Spleen (tissue), 11 donors: Measurements from ENCODE around the gene STAT4. TPM values are rescaled to one million over a fixed set of nuclear protein-coding genes. Genes with fewer than 3 reads are reported as not detected.

Source experiments
- DNase-seq: peaks from one replicate; pipeline ENCODE4 v3.0.0-alpha.2; 2020
- H3K27ac ChIP-seq, 8 donors: fragments of 200-600 bp; sonication (generic) in 7 of 8; 1 replicate in 4 of 8; 2 replicates in 4 of 8; pipeline versions ENCODE4 v1.5.0 to v1.8.0; 2016 to 2021; ENCODE audit warnings: inconsistent platforms in 4 of 8, mild to moderate bottlenecking in 4 of 8, moderate library complexity in 1 of 8
- H3K27me3 ChIP-seq, 7 donors: fragments of 200-600 bp; sonication (generic) in 6 of 7; replicated peaks in 1 of 7; 1 replicate in 4 of 7; 2 replicates in 3 of 7; pipeline versions ENCODE4 v1.5.0 to v1.8.0; 2016 to 2021; ENCODE audit warnings: inconsistent platforms in 3 of 7, mild to moderate bottlenecking in 1 of 7
- H3K36me3 ChIP-seq, 6 donors: fragments of 200-600 bp; sonication (generic) in 5 of 6; 1 replicate in 4 of 6; 2 replicates in 2 of 6; pipeline versions ENCODE4 v1.5.0 to v1.8.0; 2016 to 2021; ENCODE audit warnings: inconsistent platforms in 2 of 6
- H3K4me1 ChIP-seq, 6 donors: fragments of 200-600 bp; sonication (generic) in 5 of 6; 1 replicate in 3 of 6; 2 replicates in 3 of 6; pipeline versions ENCODE4 v1.5.0 to v1.8.0; 2016 to 2021; ENCODE audit warnings: inconsistent platforms in 3 of 6
- H3K4me3 ChIP-seq, 8 donors: fragments of 200-600 bp; sonication (generic) in 7 of 8; 1 replicate in 4 of 8; 2 replicates in 4 of 8; pipeline versions ENCODE4 v1.5.0 to v1.8.0; 2016 to 2021; ENCODE audit warnings: inconsistent platforms in 4 of 8, mild to moderate bottlenecking in 4 of 8, moderate library complexity in 2 of 8
- H3K9me3 ChIP-seq, 8 donors: fragments of 200-600 bp; sonication (generic) in 7 of 8; 1 replicate in 4 of 8; 2 replicates in 4 of 8; pipeline versions ENCODE4 v1.5.0 to v1.8.0; 2016 to 2021; ENCODE audit warnings: inconsistent platforms in 4 of 8
- CTCF ChIP-seq, 11 experiments: fragments of 200-600 bp in 7 of 11; fragments of 450-650 bp in 4 of 11; sonication (generic) in 4 of 11; IDR thresholded peaks in 8 of 11; conservative IDR thresholded peaks in 3 of 11; 1 replicate in 7 of 11; 2 replicates in 4 of 11; pipeline versions ENCODE4 v1.4.0 to v1.8.0; 2016 to 2021; ENCODE audit warnings: antibody characterized with exemption in 11 of 11, inconsistent platforms in 4 of 11, mild to moderate bottlenecking in 1 of 11
- POLR2A ChIP-seq, 3 donors: fragments of 450-650 bp; IDR thresholded peaks; one replicate each; pipeline ENCODE4 v1.5.1; 2017; ENCODE audit warnings: antibody characterized with exemption in 3 of 3, mild to moderate bottlenecking in 1 of 3
- POLR2AphosphoS5 ChIP-seq, 3 donors: sonication (generic); formaldehyde crosslinking; IDR thresholded peaks; one replicate each; pipeline ENCODE4 v1.5.1; 2017; ENCODE audit warnings: antibody characterized with exemption in 3 of 3
- WGBS, 5 donors: extraction: QIAGEN DNeasy Blood & Tissue Kit in 3 of 5; methylation state at CpG; one replicate each; pipeline versions ENCODE4 v1.1.5 to v1.1.7; 2013 to 2018; 5-methylcytosine and 5-hydroxymethylcytosine counted together
- intact Hi-C: fragments of 100-400 bp; cut with DNase I; formaldehyde crosslinking; loops from one replicate; pipeline ENCODE4 v1.15.0; 2023; ENCODE audit warnings: low total_unique reads
- polyA plus RNA-seq, 3 donors: library from polyadenylated mRNA; stranded (reverse); fragments of 200-250 nt; gene quantifications; one replicate each; pipeline ENCODE4 v1.2.1, GENCODE V29; 2013
- small RNA-seq, 4 donors: library from RNA; depleted of rRNA; stranded (forward); fragments of <200 nt; gene quantifications; one replicate each; pipeline ENCODE3, GENCODE V24; 2016
- total RNA-seq, 7 donors: library from RNA; depleted of rRNA in 3 of 7; stranded (reverse); fragments of >200 nt in 3 of 7; fragmentation: NEBNext Ultra II Directional in 4 of 7; extraction: Animal tissue kit (Norgen Biotek cat#: 25700) in 4 of 7; gene quantifications; one replicate each; pipeline versions ENCODE4 v1.1.0 to v1.2.1, GENCODE V29; 2016 to 2021
- donor health status: healthy with polysubstance abuse.
- donor health status: DM: no; HTN: no; CAD: no; lungs with moderate emphysema.
- donor health status: DM: no; HTN: no; CAD: no.
- donor health status: Bipolar disorder and iron deficiency.
- donor health status: healthy.
- donor health status: DM: no; HTN: no; CAD: no.
- donor health status: DM: yes; HTN: yes; CAD: no.

Gene STAT4
- total and polyA plus RNA-seq, 10 donors: 4.0 to 36.7 (median 25.6) TPM

- TF ChIP-seq CTCF (IDR thresholded peaks at IDR 0.05 in 8 of 11, conservative IDR thresholded peaks at IDR 0.05 in 3 of 11): no peak
- no peak for TF ChIP-seq POLR2AphosphoS5 (IDR thresholded peaks at IDR 0.05)
- no peak for TF ChIP-seq POLR2A (IDR thresholded peaks at IDR 0.05)
- intact Hi-C loops: no loop called here
- peak overlapping the region in 5 of 8 donors; percentile 21 to 82 (median 72) for H3K27ac ChIP-seq
These were observed 169.5 kb downstream of the STAT4 start for GRCh38 chr2:190981333-190981732.

GRCh38 chr2:190980630-190981209 lies 170.1 kb downstream of the STAT4 start:
- H3K4me3 ChIP-seq: no peak overlapping the region
- WGBS, 5 donors: 73 to 79% (median 78%) methylated on average over 10 of the region's 10 CpGs
- H3K27me3 ChIP-seq: no peaks in the 10 kb centered on the region
- no peak for TF ChIP-seq CTCF (IDR thresholded peaks at IDR 0.05 in 8 of 11, conservative IDR thresholded peaks at IDR 0.05 in 3 of 11)
- TF ChIP-seq POLR2AphosphoS5 (IDR thresholded peaks at IDR 0.05): no peak
- no peak for TF ChIP-seq POLR2A (IDR thresholded peaks at IDR 0.05)
- H3K27ac ChIP-seq: peak overlapping the region in 7 of 8 donors; percentile 31 to 82 (median 61)
- no peaks in the 10 kb centered on the region for H3K9me3 ChIP-seq
- peaks cover 13 to 100% (median 99%) of the 10 kb centered on the region in 6 donors for H3K36me3 ChIP-seq
- H3K4me1 ChIP-seq: peaks cover 0 to 35% (median 14%) of the 10 kb centered on the region in 6 donors
- intact Hi-C loops: no loop called here
- DNase-seq: no peak

More at GRCh38 chr2:190981333-190981732, 169.5 kb downstream of the STAT4 start:
- Histone ChIP-seq H3K9me3 (no peaks in the 10 kb centered on the region), H3K4me1 (peaks cover 0 to 35% (median 14%) of the 10 kb centered on the region in 6 donors), H3K27me3 (no peaks in the 10 kb centered on the region), H3K36me3 (peaks cover 9 to 100% (median 99%) of the 10 kb centered on the region in 6 donors), H3K4me3 (no peak overlapping the region)
- WGBS, 5 donors: 84 to 91% (median 87%) methylated on average over 6 of the region's 6 CpGs
- no peak for DNase-seq

- H3K27ac ChIP-seq: peak overlapping the region; percentile 5 to 82 (median 60)
- H3K27me3 ChIP-seq: no peaks in the 10 kb centered on the region
- 29 to 45% (median 34%) methylated on average over 13 to 14 of the region's 14 CpGs for WGBS, 5 donors
- H3K36me3 ChIP-seq: peaks cover 15 to 100% (median 99%) of the 10 kb centered on the region in 6 donors
- no peaks in the 10 kb centered on the region for H3K9me3 ChIP-seq
- TF ChIP-seq POLR2AphosphoS5 (IDR thresholded peaks at IDR 0.05) (peak; percentile 48 to 73 (median 61)), CTCF (IDR thresholded peaks at IDR 0.05 in 8 of 11, conservative IDR thresholded peaks at IDR 0.05 in 3 of 11) (no peak)
- peak; percentile 84 for DNase-seq
- H3K4me1 ChIP-seq: peaks cover 0 to 38% (median 14%) of the 10 kb centered on the region in 6 donors
- H3K4me3 ChIP-seq: no peak overlapping the region
- intact Hi-C loops: no loop called here
These were observed 170.7 kb downstream of the STAT4 start for GRCh38 chr2:190979906-190980629.

Small RNAs within 50 kb of the gene (small RNA-seq; reads per million reads assigned to genes)
- 0 to 0.08 (median 0) reads per million in 4 donors for gene RNU6-959P

Other genes with a start within 250 kb of the STAT4 start
- 100 to 1,000 TPM in 6 of 7 donors, 10 to 100 TPM in 1; 98.0 to 246 (median 171) TPM for gene STAT1, start 136.8 kb downstream of the STAT4 start, total RNA-seq
- 10 to 100 TPM; 19.5 to 61.4 (median 25.6) TPM for gene STAT1, start 136.8 kb downstream of the STAT4 start, polyA plus RNA-seq
- 10 to 100 TPM; 11.3 to 25.8 (median 20.8) TPM for gene MYO1B, start 94.4 kb upstream of the STAT4 start, total RNA-seq
- 1 to 10 TPM; 5.3 to 8.3 (median 8.1) TPM for gene MYO1B, start 94.4 kb upstream of the STAT4 start, polyA plus RNA-seq